H1 (cell line): Measurements from ENCODE around the gene DNAJB13. TPM values are rescaled to one million over a fixed set of nuclear protein-coding genes. Genes with fewer than 3 reads are reported as not detected.

ENCODE experiments used
- CHD7 ChIP-seq: fragments of 300-600 bp; sonication (generic); IDR thresholded peaks from 2 replicates; pipeline ENCODE4 v1.7.1; 2012; ENCODE audit warnings: low read length, moderate library complexity, mild to moderate bottlenecking, inconsistent platforms; ENCODE audit not compliant: insufficient replicate concordance
- POLR2A ChIP-seq, 2 experiments: IDR thresholded peaks; 1 replicate in 1 of 2; 2 replicates in 1 of 2; pipeline ENCODE4 v1.6.1; 2011; ENCODE audit warnings: low read depth in 2 of 2, low read length in 2 of 2, mild to moderate bottlenecking in 2 of 2; ENCODE audit errors: control extremely low read depth in 1 of 2
- SIRT6 ChIP-seq: IDR thresholded peaks from one replicate; pipeline ENCODE4 v1.7.1; 2012; ENCODE audit warnings: low read length, inconsistent platforms
- ZNF274 ChIP-seq: IDR thresholded peaks from 2 replicates; pipeline ENCODE4 v1.7.0; 2012; ENCODE audit warnings: low read length, borderline replicate concordance; ENCODE audit errors: extremely low read depth
- polyA plus RNA-seq, 7 experiments: library from polyadenylated mRNA; depleted of rRNA in 3 of 7; stranded (reverse) in 5 of 7; unstranded in 2 of 7; fragments of >200 nt in 5 of 7; fragments of 200-250 nt in 2 of 7; gene quantifications; 1 replicate in 5 of 7; 2 replicates in 1 of 7; 4 replicates in 1 of 7; pipeline versions ENCODE4 v1.2.1 to v1.2.3, GENCODE V29; 2011 to 2013; ENCODE audit warnings: missing spikeins in 2 of 7, mixed read lengths in 2 of 7
- total RNA-seq: library from RNA; stranded (reverse); fragmentation: NEBNext Ultra II Directional; extraction: Animal tissue kit (Norgen Biotek cat#: 25700); gene quantifications from 2 replicates; pipeline ENCODE4 v1.2.1, GENCODE V29; 2021

The DNAJB13 gene
- total and polyA plus RNA-seq, 2 of the 8 experiments (the other 6 are each of a cell fraction or from before 2014, with no cell fraction given), result 0.27 TPM; not detected in 1

GRCh38 chr11:73913472-73913871 lies 37.4 kb upstream of the DNAJB13 start (continued):
- no peak for TF ChIP-seq POLR2A (IDR thresholded peaks at IDR 0.05; ENCODE audit: control extremely low read depth in 1 of 2, low read depth in 2 of 2, low read length in 2 of 2)
- TF ChIP-seq SIRT6, result no peak
- no peak for TF ChIP-seq CHD7
- no peak for TF ChIP-seq ZNF274
